ENCODE data around the gene NLGN4X. TPM values are rescaled to one million over a fixed set of nuclear protein-coding genes. Genes with fewer than 3 reads are reported as not detected.

Gene NLGN4X
- polyA plus RNA-seq, 3 donors, result 11.9 to 13.0 (median 12.4) TPM

DNA sequence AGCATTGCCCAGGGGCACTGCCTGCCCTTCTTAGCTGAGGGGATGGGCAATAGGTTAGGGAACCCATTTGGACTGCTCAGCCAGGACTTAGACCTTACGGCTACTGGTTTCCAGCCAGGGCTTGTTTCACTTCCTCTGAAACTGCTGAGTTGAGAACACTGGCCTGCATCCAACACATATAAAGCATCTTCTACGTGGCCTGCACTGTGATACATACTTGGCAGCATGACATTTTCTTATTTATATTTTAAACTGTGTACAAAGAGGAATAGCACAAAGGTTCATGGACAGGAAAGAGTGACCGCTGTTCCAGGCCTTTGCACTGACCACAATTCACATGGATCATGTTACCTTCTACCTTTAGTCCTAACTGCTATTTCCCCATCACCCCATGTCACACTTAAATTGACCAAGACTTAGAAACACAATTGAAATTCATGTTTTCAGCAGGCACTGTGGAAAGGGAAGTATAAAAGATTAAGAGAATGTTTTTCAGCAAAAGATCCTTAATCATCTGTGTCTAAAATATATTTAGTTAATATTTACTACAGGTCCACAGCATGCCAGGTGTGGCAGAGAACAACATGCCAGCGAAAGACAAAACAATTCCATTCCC lies 43.7 kb downstream of the NLGN4X start:
- peak in 8 of 11 donors; percentile 1 to 27 (median 10) for DNase-seq (ENCODE audit: extremely low read depth in 1 of 11, low read depth in 9 of 11, low spot score in 4 of 11)

- no peak for DNase-seq (ENCODE audit: extremely low read depth in 1 of 11, low read depth in 9 of 11, low spot score in 4 of 11)
These were observed 52.8 kb downstream of the NLGN4X start for GRCh38 chrX:6175914-6176313.

DNA sequence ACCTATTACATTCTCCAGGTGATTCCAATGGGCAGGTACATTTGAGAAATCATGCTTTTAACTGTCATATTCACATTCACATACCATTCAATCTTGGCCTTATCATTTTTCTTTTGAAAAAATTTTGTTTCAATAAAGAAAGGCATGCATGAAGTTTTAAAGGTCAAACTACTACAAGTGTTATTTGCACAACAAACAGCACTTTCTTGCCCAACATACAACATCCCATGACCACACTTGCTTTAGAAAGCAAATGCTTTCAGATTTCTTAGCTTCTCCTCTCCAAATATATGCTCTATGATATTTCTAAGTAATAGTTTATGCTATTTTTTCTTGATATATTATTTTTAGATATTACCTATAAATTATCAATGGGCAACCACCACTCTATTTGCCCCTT lies 58.2 kb downstream of the NLGN4X start:
- DNase-seq (ENCODE audit: extremely low read depth in 1 of 11, low read depth in 9 of 11, low spot score in 4 of 11), result no peak

GRCh38 chrX:6169407-6169806 lies 59.3 kb downstream of the NLGN4X start:
- DNase-seq (ENCODE audit: extremely low read depth in 1 of 11, low read depth in 9 of 11, low spot score in 4 of 11), result no peak

GRCh38 chrX:6163721-6164120 lies 64.9 kb downstream of the NLGN4X start:
- DNase-seq (ENCODE audit: extremely low read depth in 1 of 11, low read depth in 9 of 11, low spot score in 4 of 11), result no peak

GRCh38 chrX:6159468-6159867 lies 69.2 kb downstream of the NLGN4X start:
- DNase-seq (ENCODE audit: extremely low read depth in 1 of 11, low read depth in 9 of 11, low spot score in 4 of 11), result no peak

GRCh38 chrX:6151971-6152370 lies 76.7 kb downstream of the NLGN4X start:
- no peak for DNase-seq (ENCODE audit: extremely low read depth in 1 of 11, low read depth in 9 of 11, low spot score in 4 of 11)

DNA sequence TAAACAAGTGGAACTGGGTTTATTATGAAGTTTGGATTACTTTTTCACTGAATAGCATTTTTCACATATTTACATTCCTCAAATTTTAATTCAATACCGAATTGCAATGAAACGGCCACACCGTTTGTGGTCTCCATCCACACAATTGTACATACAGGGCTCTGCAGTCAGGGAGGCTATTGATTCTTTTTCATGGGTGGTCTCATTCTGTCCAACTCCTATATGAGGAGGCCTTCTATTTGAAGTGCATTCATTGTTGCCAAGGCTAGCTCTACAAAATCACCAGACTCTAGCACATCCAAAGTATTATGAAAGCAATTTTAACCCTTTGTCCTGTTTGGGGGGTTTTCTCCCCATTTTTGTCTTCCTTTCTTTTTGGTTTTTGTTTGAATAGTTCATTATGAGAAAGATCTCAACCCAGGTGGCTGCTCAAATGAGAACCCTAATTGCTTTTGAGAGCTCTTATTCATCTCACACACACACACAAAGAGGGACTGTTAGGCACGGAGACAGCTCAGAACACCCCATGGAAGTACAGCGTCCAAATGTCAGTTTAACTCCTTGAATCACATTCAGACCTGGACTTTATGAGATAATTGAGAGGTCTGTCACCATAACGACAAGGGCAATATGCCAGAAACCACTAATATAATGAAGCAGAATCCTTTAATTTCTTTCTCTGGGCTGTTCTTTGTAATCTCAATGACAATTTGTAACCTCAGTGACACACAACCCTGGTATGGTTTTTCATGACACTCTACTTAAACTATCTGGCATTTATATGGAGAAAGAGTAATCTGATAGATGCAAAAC lies 79.4 kb downstream of the NLGN4X start:
- DNase-seq (ENCODE audit: extremely low read depth in 1 of 11, low read depth in 9 of 11, low spot score in 4 of 11), result no peak

DNA sequence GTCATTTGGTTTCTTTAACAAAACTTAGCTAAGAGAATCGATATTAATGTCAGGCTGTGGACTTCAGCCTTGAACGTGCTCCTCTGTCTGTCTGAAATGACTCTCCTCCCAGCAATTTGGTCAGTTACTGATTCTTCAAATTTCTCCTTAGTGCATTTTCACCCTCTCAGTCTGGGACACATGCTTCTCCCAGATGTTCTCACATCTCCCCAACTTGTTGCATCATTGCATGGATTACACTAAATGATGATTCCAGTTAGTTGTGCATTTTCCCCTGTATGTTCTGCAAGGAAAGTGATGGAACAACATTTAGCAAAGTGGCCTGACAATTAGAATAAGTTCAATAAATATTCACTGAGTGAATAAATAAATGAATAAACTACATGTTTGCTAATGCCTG lies 94.4 kb downstream of the NLGN4X start:
- DNase-seq (ENCODE audit: extremely low read depth in 1 of 11, low read depth in 9 of 11, low spot score in 4 of 11), result no peak

DNA sequence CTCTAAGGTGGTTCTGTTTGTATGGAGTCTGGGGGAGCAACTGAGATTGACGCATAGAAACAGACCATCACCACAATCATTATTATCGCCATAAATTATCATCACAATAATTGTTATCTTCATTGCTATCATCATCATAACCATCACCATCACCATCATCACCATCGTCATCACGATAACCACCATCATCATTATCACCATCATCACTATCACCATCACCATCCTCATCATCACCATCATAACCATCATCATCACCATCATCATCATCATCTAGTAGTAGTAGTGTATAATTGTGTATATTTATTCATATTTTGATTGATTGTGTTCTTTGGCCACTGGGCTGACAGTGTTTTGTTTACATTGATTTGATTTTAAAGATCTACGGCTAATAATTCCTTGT lies 95.7 kb downstream of the NLGN4X start:
- no peak for DNase-seq (ENCODE audit: extremely low read depth in 1 of 11, low read depth in 9 of 11, low spot score in 4 of 11)

DNA sequence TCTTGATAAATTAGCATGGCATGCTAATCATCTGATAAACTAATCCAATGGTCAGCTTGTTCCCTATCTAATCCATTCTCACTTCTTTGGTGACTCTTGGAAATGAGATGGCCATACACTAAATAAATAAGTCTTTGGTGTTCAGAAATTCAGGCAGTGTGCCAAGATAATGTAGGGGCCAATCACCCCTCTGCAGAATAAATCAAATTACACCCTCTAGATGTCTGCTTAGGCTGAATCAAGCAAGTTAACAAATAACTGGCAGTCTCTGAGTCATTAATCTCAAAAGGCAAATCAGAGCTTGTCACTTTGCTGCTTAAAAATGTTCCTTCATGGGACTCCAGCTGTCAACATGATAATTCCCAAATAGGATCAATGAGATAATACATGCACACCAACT lies 97.4 kb downstream of the NLGN4X start:
- no peak for DNase-seq (ENCODE audit: extremely low read depth in 1 of 11, low read depth in 9 of 11, low spot score in 4 of 11)

DNA sequence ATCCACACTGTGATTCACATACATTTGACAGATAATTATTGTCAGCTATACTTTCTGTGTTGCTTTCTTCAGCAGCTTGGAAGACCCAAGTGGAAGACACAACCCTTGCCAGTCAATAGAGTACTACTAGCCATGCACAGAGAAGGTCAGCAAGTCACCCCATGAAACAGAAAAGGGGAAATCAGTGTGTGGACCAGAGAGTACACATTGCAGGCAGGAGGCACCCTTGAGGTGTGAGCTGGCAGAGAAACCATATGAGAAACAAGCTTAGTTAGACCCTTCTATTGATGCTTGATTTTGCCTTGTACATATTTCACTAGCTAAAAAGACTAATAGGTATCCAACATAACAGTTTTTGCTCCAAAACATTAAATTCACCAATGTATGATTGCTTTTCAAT lies 99.5 kb downstream of the NLGN4X start:
- DNase-seq (ENCODE audit: extremely low read depth in 1 of 11, low read depth in 9 of 11, low spot score in 4 of 11), result no peak

DNA sequence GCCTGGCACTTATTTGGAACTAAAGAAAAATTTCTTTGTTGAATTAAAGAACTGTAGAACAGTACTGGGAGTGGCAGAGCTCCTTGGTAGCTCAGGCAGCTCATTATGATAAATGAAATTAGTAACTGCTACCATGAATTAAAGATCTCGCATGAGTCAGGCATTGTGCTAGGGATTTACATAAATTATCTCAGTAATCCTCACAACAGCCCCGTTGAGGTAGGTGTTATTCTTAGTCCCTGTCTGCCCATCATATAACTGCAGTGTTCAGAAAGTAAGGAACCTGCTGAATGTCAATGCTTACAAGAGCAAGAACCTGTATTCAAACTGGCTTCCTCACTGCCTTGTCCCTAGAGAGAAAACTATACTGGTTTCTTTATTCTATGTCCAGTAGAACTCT lies 108.3 kb downstream of the NLGN4X start:
- DNase-seq (ENCODE audit: extremely low read depth in 1 of 11, low read depth in 9 of 11, low spot score in 4 of 11), result no peak

- no peak for DNase-seq (ENCODE audit: extremely low read depth in 1 of 11, low read depth in 9 of 11, low spot score in 4 of 11)
These were observed 133.2 kb downstream of the NLGN4X start for GRCh38 chrX:6095469-6095868.

DNA sequence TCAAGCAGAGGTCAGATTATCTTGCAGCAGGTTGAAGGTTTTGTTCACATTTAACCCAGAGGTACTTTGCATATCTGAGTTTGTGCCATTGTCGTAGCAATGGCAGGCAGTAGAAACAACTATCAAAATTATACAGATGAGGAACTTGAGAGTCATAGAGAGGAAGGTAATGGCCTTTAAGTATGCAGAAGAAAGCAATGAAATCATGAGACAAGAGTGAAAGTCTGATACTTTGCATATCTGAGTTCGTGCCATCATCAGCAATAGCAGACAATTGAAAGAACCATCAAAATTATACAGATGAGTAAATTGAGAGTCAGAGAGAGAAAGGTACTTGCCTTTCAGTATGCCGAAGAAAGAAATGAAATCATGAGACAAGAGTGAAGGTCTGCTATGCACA lies 154.1 kb downstream of the NLGN4X start:
- no peak for DNase-seq (ENCODE audit: extremely low read depth in 1 of 11, low read depth in 9 of 11, low spot score in 4 of 11)

GRCh38 chrX:6071731-6072130 lies 156.9 kb downstream of the NLGN4X start:
- no peak for DNase-seq (ENCODE audit: extremely low read depth in 1 of 11, low read depth in 9 of 11, low spot score in 4 of 11)

- DNase-seq (ENCODE audit: extremely low read depth in 1 of 11, low read depth in 9 of 11, low spot score in 4 of 11), result no peak
These were observed 161.1 kb downstream of the NLGN4X start for GRCh38 chrX:6067600-6067999.

DNA sequence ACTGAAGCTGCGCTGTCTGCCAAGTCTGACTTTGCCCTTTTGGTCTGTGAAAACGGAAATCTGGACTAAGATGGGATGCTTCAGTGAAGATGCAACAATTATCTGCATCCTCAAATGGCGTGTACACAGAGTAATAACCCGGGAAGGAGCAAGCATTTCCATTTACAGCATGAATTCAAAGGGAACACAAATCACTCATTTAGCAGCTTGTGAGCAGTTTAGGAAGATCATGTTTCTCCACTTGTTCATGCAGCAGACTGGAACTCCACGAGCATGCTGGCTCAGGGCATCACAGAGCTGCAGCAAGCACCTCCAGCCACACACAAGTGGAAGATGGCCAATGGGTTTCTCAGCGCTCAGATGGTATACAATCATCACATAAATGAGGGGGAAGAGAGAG lies 175.5 kb downstream of the NLGN4X start:
- DNase-seq (ENCODE audit: extremely low read depth in 1 of 11, low read depth in 9 of 11, low spot score in 4 of 11), result peak in 3 of 11 donors; percentile 4 to 19 (median 8)

- DNase-seq (ENCODE audit: extremely low read depth in 1 of 11, low read depth in 9 of 11, low spot score in 4 of 11), result no peak
These were observed 176.4 kb downstream of the NLGN4X start for GRCh38 chrX:6052111-6052745.

- DNase-seq (ENCODE audit: extremely low read depth in 1 of 11, low read depth in 9 of 11, low spot score in 4 of 11), result no peak
These were observed 179.5 kb downstream of the NLGN4X start for GRCh38 chrX:6049132-6049531.
